ENCODE data around the gene ART3. TPM values are rescaled to one million over a fixed set of nuclear protein-coding genes. Genes with fewer than 3 reads are reported as not detected.

The ART3 gene
- polyA plus RNA-seq, 1 of the 3 experiments (the other 2 are of a cell fraction), result not detected

DNA sequence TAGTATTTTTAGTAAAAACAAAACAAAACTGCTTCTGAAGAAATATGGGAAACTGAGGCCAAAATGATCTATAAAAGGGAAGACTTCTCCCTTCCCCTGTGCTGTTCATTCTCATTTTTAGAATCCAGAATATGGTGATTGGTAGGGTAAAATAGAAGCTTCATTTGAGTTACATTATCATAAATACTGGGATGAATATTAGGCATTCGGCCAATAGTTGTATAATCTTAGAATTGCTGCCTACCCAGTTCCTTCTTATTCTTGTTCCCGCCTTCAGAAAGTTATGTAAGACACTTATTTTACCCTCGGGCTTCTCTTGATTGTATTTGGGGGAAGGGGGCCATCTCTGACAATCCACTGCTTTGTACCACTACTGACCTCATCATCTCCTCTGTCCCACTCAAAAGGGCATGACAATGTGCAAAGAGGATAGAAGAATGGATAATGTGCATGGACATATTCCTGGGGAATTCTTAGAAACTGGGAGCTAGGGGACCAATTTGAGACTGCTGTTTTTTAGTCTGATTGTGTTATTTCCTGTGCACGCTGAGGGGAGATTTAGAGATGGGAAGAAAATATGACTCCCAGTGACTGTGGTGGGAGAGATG, 588 bp downstream of the ART3 start:
- DNase-seq, result no peak
- H3K4me2 ChIP-seq, result no peak overlapping the region
- no peak overlapping the region for H3K4me3 ChIP-seq (ENCODE audit: low read depth in 2 of 2, low read length in 1 of 2)
- no peaks in the 10 kb centered on the region for H3K36me3 ChIP-seq (replicated peaks in 1 of 2; ENCODE audit: control insufficient read depth in 1 of 2, insufficient read depth in 2 of 2, low read length in 1 of 2)
- no peaks in the 10 kb centered on the region for H3K27me3 ChIP-seq (ENCODE audit: insufficient read depth)
- H4K20me1 ChIP-seq (ENCODE audit: insufficient read depth), result no peaks in the 10 kb centered on the region
- H3K9me3 ChIP-seq, result no peaks in the 10 kb centered on the region
- no peak overlapping the region for H2AFZ ChIP-seq (ENCODE audit: low read depth)
- H3F3A ChIP-seq (replicated peaks; ENCODE audit: insufficient read depth), result no peaks in the 10 kb centered on the region
- ChIA-PET POLR2A (no interaction called here), CTCF (interaction anchor here (1.5 to 2.7 kb wide), 2 partner anchors 9 to 79 kb away, joined by 7 to 15 read pairs; no protein-coding TSS in a partner anchor)
- TF ChIP-seq GABPA (IDR thresholded peaks at IDR 0.05; ENCODE audit: low read depth) (no peak), EP300 (IDR thresholded peaks at IDR 0.05; ENCODE audit: borderline replicate concordance in 1 of 2, low read depth in 1 of 2, low read length in 1 of 2) (no peak), RXRA (IDR thresholded peaks at IDR 0.05; ENCODE audit: borderline replicate concordance, low read depth) (no peak), TEAD4 (IDR thresholded peaks at IDR 0.05; ENCODE audit: borderline replicate concordance, insufficient read depth) (no peak), EZH2phosphoT487 (IDR thresholded peaks at IDR 0.05; ENCODE audit: borderline replicate concordance, low read depth) (no peak), ELF1 (IDR thresholded peaks at IDR 0.05) (no peak), TCF12 (IDR thresholded peaks at IDR 0.05) (no peak), RFX5 (IDR thresholded peaks at IDR 0.05; ENCODE audit: low read length) (no peak), FOXM1 (IDR thresholded peaks at IDR 0.05; ENCODE audit: low read depth) (no peak), RAD21 (IDR thresholded peaks at IDR 0.05; ENCODE audit: low read length) (no peak), NFIC (IDR thresholded peaks at IDR 0.05; ENCODE audit: borderline replicate concordance) (no peak), FOXJ3 (CRISPR knock-in tag; IDR thresholded peaks at IDR 0.05) (no peak), TAF1 (IDR thresholded peaks at IDR 0.05; ENCODE audit: borderline replicate concordance, low read depth, low read length) (no peak)
- TF ChIP-seq, protein P1, sequence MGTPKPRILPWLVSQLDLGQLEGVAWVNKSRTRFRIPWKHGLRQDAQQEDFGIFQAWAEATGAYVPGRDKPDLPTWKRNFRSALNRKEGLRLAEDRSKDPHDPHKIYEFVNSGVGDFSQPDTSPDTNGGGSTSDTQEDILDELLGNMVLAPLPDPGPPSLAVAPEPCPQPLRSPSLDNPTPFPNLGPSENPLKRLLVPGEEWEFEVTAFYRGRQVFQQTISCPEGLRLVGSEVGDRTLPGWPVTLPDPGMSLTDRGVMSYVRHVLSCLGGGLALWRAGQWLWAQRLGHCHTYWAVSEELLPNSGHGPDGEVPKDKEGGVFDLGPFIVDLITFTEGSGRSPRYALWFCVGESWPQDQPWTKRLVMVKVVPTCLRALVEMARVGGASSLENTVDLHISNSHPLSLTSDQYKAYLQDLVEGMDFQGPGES (IDR thresholded peaks at IDR 0.05; ENCODE audit: low read depth, low read length), result no peak
- TF ChIP-seq, protein P2, sequence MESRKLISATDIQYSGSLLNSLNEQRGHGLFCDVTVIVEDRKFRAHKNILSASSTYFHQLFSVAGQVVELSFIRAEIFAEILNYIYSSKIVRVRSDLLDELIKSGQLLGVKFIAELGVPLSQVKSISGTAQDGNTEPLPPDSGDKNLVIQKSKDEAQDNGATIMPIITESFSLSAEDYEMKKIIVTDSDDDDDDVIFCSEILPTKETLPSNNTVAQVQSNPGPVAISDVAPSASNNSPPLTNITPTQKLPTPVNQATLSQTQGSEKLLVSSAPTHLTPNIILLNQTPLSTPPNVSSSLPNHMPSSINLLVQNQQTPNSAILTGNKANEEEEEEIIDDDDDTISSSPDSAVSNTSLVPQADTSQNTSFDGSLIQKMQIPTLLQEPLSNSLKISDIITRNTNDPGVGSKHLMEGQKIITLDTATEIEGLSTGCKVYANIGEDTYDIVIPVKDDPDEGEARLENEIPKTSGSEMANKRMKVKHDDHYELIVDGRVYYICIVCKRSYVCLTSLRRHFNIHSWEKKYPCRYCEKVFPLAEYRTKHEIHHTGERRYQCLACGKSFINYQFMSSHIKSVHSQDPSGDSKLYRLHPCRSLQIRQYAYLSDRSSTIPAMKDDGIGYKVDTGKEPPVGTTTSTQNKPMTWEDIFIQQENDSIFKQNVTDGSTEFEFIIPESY (IDR thresholded peaks at IDR 0.05; ENCODE audit: borderline replicate concordance, low read depth), result no peak
- TF ChIP-seq, protein P3, sequence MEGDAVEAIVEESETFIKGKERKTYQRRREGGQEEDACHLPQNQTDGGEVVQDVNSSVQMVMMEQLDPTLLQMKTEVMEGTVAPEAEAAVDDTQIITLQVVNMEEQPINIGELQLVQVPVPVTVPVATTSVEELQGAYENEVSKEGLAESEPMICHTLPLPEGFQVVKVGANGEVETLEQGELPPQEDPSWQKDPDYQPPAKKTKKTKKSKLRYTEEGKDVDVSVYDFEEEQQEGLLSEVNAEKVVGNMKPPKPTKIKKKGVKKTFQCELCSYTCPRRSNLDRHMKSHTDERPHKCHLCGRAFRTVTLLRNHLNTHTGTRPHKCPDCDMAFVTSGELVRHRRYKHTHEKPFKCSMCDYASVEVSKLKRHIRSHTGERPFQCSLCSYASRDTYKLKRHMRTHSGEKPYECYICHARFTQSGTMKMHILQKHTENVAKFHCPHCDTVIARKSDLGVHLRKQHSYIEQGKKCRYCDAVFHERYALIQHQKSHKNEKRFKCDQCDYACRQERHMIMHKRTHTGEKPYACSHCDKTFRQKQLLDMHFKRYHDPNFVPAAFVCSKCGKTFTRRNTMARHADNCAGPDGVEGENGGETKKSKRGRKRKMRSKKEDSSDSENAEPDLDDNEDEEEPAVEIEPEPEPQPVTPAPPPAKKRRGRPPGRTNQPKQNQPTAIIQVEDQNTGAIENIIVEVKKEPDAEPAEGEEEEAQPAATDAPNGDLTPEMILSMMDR (IDR thresholded peaks at IDR 0.05), result no peak
- TF ChIP-seq, protein P4, sequence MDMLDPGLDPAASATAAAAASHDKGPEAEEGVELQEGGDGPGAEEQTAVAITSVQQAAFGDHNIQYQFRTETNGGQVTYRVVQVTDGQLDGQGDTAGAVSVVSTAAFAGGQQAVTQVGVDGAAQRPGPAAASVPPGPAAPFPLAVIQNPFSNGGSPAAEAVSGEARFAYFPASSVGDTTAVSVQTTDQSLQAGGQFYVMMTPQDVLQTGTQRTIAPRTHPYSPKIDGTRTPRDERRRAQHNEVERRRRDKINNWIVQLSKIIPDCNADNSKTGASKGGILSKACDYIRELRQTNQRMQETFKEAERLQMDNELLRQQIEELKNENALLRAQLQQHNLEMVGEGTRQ (IDR thresholded peaks at IDR 0.05; ENCODE audit: borderline replicate concordance, low read depth, low read length), result no peak
- TF ChIP-seq, protein P5, sequence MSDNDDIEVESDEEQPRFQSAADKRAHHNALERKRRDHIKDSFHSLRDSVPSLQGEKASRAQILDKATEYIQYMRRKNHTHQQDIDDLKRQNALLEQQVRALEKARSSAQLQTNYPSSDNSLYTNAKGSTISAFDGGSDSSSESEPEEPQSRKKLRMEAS (IDR thresholded peaks at IDR 0.05; ENCODE audit: low read depth), result no peak
- no peaks in the 10 kb centered on the region for H3K79me2 ChIP-seq (ENCODE audit: insufficient read depth)
- no peaks in the 10 kb centered on the region for H3K9me2 ChIP-seq
- WGBS (ENCODE audit: low lambda C conversion rate), result 70% methylated on average over 4 of the region's 4 CpGs
- no peak overlapping the region for H3K9ac ChIP-seq
- no peaks in the 10 kb centered on the region for H3K4me1 ChIP-seq (ENCODE audit: control insufficient read depth in 1 of 2, insufficient read depth in 2 of 2, low read depth in 1 of 2, low read length in 1 of 2)
- no peak overlapping the region for H3K27ac ChIP-seq (ENCODE audit: low read depth in 2 of 2, low read length in 1 of 2)

Measured in SK-N-SH (cell line).